ENCODE results near the gene MED26.

DNA sequence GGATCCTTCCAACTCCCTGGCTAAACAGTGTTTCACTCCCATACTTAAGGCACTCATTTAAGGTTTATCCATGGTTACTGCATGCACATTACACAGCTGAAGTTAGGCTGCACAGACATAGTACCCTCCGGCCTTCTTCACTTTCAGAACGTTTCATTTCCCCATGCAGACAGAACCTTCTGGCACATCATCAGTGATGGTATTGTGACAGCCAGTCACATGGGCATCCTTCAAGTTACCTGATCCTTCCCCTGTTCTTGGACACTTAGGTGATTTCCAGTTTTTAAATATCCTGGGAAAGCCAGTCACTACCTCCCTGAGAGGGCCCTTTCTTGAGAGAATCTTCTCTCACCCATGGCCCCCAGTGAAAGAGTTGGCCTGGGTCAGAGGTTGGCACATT lies 22.8 kb upstream of the MED26 start:
- TF ChIP-seq EZH2phosphoT487 (IDR thresholded peaks at IDR 0.05; ENCODE audit: insufficient read depth, low read depth): no peak
- TF ChIP-seq EZH2 (IDR thresholded peaks at IDR 0.05; ENCODE audit: insufficient read depth, poor library complexity, severe bottlenecking): no peak

All from GM23248 (cell line).